ENCODE results near the gene QPCT. TPM values are rescaled to one million over a fixed set of nuclear protein-coding genes. Genes with fewer than 3 reads are reported as not detected.

The QPCT gene
- total RNA-seq, 4 donors from 2014 or later = 1.5 to 4.8 (median 3.1) TPM

DNA sequence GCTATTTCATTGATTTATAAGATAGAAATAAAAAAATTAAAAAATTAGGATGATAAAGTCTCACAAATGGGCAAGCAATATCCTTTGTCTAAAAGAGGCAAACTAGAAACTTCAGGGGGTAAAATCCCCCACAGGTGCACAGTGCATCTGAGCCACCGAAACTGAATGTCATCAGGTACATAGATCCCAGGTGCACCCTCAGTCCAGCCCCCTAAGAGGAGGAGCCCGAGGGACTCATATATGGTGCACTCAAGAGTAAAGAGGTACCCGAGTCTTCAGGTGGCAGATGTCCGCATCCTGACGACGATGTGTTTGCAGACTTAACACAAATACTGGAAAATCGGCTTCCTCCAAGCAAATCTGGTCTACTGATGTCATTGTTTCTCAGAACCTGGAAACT is 11.3 kb downstream of the QPCT start:
- WGBS, 2 donors = 89 to 90% methylated on average over 7 of the region's 7 CpGs

GRCh38 chr2:37356299-37356698 is 11.9 kb downstream of the QPCT start:
- WGBS, 2 donors = 76 to 79% methylated on average over 6 of the region's 6 CpGs
- Histone ChIP-seq H3K4me1 (no peaks in the 10 kb centered on the region), H3K27ac (no peak overlapping the region), H3K4me3 (no peak overlapping the region), H3K36me3 (no peaks in the 10 kb centered on the region), H3K27me3 (no peaks in the 10 kb centered on the region), H3K9me3 (no peaks in the 10 kb centered on the region)
- no peak for DNase-seq (ENCODE audit: low spot score in 2 of 2)
- TF ChIP-seq POLR2A (IDR thresholded peaks at IDR 0.05) = no peak
- TF ChIP-seq EP300 (IDR thresholded peaks at IDR 0.05) = no peak
- TF ChIP-seq, protein P1, sequence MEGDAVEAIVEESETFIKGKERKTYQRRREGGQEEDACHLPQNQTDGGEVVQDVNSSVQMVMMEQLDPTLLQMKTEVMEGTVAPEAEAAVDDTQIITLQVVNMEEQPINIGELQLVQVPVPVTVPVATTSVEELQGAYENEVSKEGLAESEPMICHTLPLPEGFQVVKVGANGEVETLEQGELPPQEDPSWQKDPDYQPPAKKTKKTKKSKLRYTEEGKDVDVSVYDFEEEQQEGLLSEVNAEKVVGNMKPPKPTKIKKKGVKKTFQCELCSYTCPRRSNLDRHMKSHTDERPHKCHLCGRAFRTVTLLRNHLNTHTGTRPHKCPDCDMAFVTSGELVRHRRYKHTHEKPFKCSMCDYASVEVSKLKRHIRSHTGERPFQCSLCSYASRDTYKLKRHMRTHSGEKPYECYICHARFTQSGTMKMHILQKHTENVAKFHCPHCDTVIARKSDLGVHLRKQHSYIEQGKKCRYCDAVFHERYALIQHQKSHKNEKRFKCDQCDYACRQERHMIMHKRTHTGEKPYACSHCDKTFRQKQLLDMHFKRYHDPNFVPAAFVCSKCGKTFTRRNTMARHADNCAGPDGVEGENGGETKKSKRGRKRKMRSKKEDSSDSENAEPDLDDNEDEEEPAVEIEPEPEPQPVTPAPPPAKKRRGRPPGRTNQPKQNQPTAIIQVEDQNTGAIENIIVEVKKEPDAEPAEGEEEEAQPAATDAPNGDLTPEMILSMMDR (IDR thresholded peaks at IDR 0.05) = no peak

More for the DNA sequence above, 11.3 kb downstream of the QPCT start:
- no peaks in the 10 kb centered on the region for H3K36me3 ChIP-seq
- H3K27ac ChIP-seq = no peak overlapping the region
- no peaks in the 10 kb centered on the region for H3K4me1 ChIP-seq
- TF ChIP-seq POLR2A (IDR thresholded peaks at IDR 0.05) = no peak
- TF ChIP-seq EP300 (IDR thresholded peaks at IDR 0.05) = no peak
- TF ChIP-seq, protein P1 (IDR thresholded peaks at IDR 0.05) = no peak
- H3K4me3 ChIP-seq = no peak overlapping the region
- H3K27me3 ChIP-seq = no peaks in the 10 kb centered on the region
- DNase-seq (ENCODE audit: low spot score in 2 of 2) = no peak
- no peaks in the 10 kb centered on the region for H3K9me3 ChIP-seq

GRCh38 chr2:37357069-37357468 is 12.6 kb downstream of the QPCT start:
- no peaks in the 10 kb centered on the region for H3K9me3 ChIP-seq
- no peaks in the 10 kb centered on the region for H3K27me3 ChIP-seq
- no peak for DNase-seq (ENCODE audit: low spot score in 2 of 2)
- 82 to 87% methylated on average over 1 of the region's 1 CpG for WGBS, 2 donors
- no peaks in the 10 kb centered on the region for H3K4me1 ChIP-seq
- TF ChIP-seq POLR2A (IDR thresholded peaks at IDR 0.05) (no peak), EP300 (IDR thresholded peaks at IDR 0.05) (no peak)
- TF ChIP-seq, protein P1 (IDR thresholded peaks at IDR 0.05) = no peak
- no peak overlapping the region for H3K4me3 ChIP-seq
- H3K27ac ChIP-seq = no peak overlapping the region
- no peaks in the 10 kb centered on the region for H3K36me3 ChIP-seq

- TF ChIP-seq, protein P1 (IDR thresholded peaks at IDR 0.05) = no peak
- TF ChIP-seq EP300 (IDR thresholded peaks at IDR 0.05) = no peak
- no peak for TF ChIP-seq POLR2A (IDR thresholded peaks at IDR 0.05)
- Histone ChIP-seq H3K4me1 (no peaks in the 10 kb centered on the region), H3K9me3 (no peaks in the 10 kb centered on the region), H3K27me3 (no peaks in the 10 kb centered on the region), H3K4me3 (no peak overlapping the region), H3K36me3 (no peaks in the 10 kb centered on the region), H3K27ac (no peak overlapping the region)
- no peak for DNase-seq (ENCODE audit: low spot score in 2 of 2)
- WGBS, 2 donors = 51 to 62% methylated on average over 4 of the region's 4 CpGs
Observed at GRCh38 chr2:37357530-37357929, 13.1 kb downstream of the QPCT start.

GRCh38 chr2:37358466-37358865 is 14.0 kb downstream of the QPCT start:
- WGBS, 2 donors = 91 to 93% methylated on average over 3 of the region's 3 CpGs
- H3K9me3 ChIP-seq = no peaks in the 10 kb centered on the region

More at GRCh38 chr2:37358466-37358865, 14.0 kb downstream of the QPCT start:
- Histone ChIP-seq H3K36me3 (no peaks in the 10 kb centered on the region), H3K27me3 (no peaks in the 10 kb centered on the region), H3K4me1 (no peaks in the 10 kb centered on the region), H3K27ac (no peak overlapping the region), H3K4me3 (no peak overlapping the region)
- DNase-seq (ENCODE audit: low spot score in 2 of 2) = no peak
- TF ChIP-seq, protein P1 (IDR thresholded peaks at IDR 0.05) = no peak
- TF ChIP-seq EP300 (IDR thresholded peaks at IDR 0.05) (no peak), POLR2A (IDR thresholded peaks at IDR 0.05) (no peak)

Data from tibial nerve (tissue), 4 donors.